Measurements from ENCODE around the gene HMOX1.

GRCh38 chr22:35348703-35349102 is 32.2 kb upstream of the HMOX1 start:
- TF ChIP-seq POLR2A (IDR thresholded peaks at IDR 0.05) (no peak), CTCF (IDR thresholded peaks at IDR 0.05) (no peak), EP300 (IDR thresholded peaks at IDR 0.05; ENCODE audit: low read depth) (no peak)

Data from transverse colon (tissue), 3 donors.